ENCODE measurements around the gene CPXM2. TPM values are rescaled to one million over a fixed set of nuclear protein-coding genes. Genes with fewer than 3 reads are reported as not detected.

The CPXM2 gene
- total and polyA plus RNA-seq, 2 donors = 5.8 to 6.9 TPM

DNA sequence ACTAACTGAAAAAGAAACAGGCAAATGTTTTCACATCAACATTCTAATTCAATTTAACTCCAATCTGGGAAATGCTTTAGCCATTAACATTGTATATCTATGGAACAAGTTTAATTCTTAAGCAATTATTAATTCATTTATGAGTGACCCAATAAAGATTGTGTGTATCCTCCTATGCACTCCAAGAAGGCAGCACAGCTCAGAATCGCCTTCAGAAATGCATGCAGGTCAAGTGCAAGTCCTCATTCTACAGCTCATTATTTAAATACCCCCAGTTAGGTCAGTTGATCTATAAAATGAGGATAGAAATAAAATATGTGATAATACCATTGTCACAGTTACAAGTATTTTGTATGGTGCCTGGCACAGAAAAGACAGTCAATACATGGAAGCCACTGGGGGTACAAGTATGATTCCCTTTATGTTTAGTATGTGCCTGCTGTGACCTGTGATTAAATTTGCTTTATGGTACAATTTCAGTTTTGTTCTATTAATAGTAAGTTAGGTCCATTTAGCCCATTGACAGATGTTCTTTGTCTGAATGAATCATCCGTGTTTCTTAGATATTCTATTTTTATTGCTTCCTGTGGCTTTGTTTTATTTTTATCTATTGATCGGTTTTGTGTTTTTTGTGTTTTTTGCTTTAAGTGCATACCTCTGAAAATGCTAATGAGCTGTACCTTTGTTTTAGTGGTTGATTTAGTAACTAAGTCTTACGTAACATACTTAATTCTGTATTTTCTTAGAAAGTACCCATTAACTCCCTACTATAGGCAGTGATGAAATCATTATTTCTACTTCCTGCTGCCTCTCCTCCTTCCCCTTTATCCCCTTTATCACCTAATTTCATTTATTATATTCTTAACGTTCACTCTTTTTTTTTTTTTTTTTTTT is 42.8 kb downstream of the CPXM2 start:
- no peak overlapping the region for H3K4me3 ChIP-seq (ENCODE audit: low read length in 2 of 2)
- H3K4me1 ChIP-seq (ENCODE audit: control insufficient read depth in 2 of 2, insufficient read depth in 2 of 2, low read length in 2 of 2) = no peaks in the 10 kb centered on the region
- no peak overlapping the region for H3K27ac ChIP-seq (ENCODE audit: low read depth in 1 of 2, low read length in 1 of 2)
- no peaks in the 10 kb centered on the region for H3K36me3 ChIP-seq (ENCODE audit: control insufficient read depth in 2 of 2, insufficient read depth in 2 of 2, low read length in 1 of 2)
- H3K27me3 ChIP-seq (ENCODE audit: control insufficient read depth in 2 of 2, insufficient read depth in 1 of 2, low read length in 1 of 2) = no peaks in the 10 kb centered on the region
- H3K9me3 ChIP-seq (ENCODE audit: control insufficient read depth in 2 of 2, insufficient read depth in 1 of 2, low read length in 1 of 2) = no peaks in the 10 kb centered on the region
- no peak for DNase-seq (ENCODE audit: low read depth in 6 of 9, low spot score in 9 of 9)
- WGBS = 54% methylated on average over 5 of the region's 5 CpGs

DNA sequence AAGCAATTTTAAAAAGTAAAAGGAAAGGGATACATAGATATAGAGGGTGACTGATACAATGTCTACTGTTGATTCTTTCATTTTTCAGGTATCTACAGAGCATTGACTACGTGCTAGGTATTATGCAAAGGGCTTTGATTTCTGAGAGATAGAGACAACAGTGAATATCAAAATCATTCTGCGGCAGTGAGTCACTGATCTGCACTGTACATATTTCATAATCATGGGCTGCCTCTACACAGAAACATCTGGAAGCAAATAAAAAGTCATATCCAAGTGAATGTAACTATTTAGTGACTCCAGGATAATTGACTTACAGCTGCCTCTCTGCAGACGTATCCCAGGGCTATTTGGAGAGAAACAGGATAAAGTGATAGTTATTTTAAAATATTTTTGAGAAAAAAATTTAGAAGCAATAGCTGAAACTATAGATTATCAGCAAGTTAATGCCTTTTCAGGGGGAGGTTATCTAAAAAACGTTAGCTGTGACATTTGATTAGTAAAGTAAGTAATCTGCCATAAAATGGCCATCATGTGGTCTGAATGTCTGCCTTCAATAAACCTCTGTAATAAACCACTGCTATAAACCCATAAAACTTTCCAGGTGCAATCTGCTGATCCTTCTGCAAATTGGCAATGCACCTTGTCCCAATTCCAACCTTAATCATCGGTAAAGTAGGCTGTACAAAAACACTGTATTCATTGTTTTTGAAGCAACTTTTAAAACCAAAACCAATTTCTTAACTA is 43.7 kb downstream of the CPXM2 start:
- no peaks in the 10 kb centered on the region for H3K36me3 ChIP-seq (ENCODE audit: control insufficient read depth in 2 of 2, insufficient read depth in 2 of 2, low read length in 1 of 2)
- no peaks in the 10 kb centered on the region for H3K4me1 ChIP-seq (ENCODE audit: control insufficient read depth in 2 of 2, insufficient read depth in 2 of 2, low read length in 2 of 2)
- H3K27me3 ChIP-seq (ENCODE audit: control insufficient read depth in 2 of 2, insufficient read depth in 1 of 2, low read length in 1 of 2) = no peaks in the 10 kb centered on the region
- H3K9me3 ChIP-seq (ENCODE audit: control insufficient read depth in 2 of 2, insufficient read depth in 1 of 2, low read length in 1 of 2) = no peaks in the 10 kb centered on the region
- DNase-seq (ENCODE audit: low read depth in 6 of 9, low spot score in 9 of 9) = no peak
- H3K27ac ChIP-seq (ENCODE audit: low read depth in 1 of 2, low read length in 1 of 2) = no peak overlapping the region
- no peak overlapping the region for H3K4me3 ChIP-seq (ENCODE audit: low read length in 2 of 2)
- whole genome bisulfite sequencing = 80% methylated on average over 5 of the region's 5 CpGs

DNA sequence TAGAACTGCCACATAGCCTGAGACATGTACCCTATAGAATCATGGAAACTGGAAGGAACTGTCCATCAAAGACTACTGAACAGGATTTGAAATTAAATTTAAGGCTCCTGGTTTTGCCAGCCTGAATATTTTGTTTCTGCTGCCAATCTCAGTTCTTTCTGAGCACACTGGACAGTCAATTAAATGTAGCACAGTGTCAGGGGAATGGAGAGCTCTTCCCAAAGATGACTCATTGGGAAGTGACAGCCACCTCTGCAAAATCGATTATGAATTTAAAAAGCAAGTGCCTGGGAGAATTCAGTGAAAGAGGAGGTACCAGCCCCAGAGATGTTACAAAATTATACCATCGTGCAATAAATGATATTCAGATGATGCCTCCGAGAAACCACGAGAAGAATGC is 47.8 kb downstream of the CPXM2 start:
- Histone ChIP-seq H3K27ac (ENCODE audit: low read depth in 1 of 2, low read length in 1 of 2) (no peak overlapping the region), H3K4me1 (ENCODE audit: control insufficient read depth in 2 of 2, insufficient read depth in 2 of 2, low read length in 2 of 2) (no peaks in the 10 kb centered on the region), H3K36me3 (ENCODE audit: control insufficient read depth in 2 of 2, insufficient read depth in 2 of 2, low read length in 1 of 2) (no peaks in the 10 kb centered on the region), H3K4me3 (ENCODE audit: low read length in 2 of 2) (no peak overlapping the region), H3K27me3 (ENCODE audit: control insufficient read depth in 2 of 2, insufficient read depth in 1 of 2, low read length in 1 of 2) (no peaks in the 10 kb centered on the region), H3K9me3 (ENCODE audit: control insufficient read depth in 2 of 2, insufficient read depth in 1 of 2, low read length in 1 of 2) (no peaks in the 10 kb centered on the region)
- DNase-seq (ENCODE audit: low read depth in 6 of 9, low spot score in 9 of 9) = no peak
- WGBS = 95% methylated on average over 4 of the region's 4 CpGs

- DNase-seq (ENCODE audit: low read depth in 6 of 9, low spot score in 9 of 9) = no peak
- Histone ChIP-seq H3K27me3 (ENCODE audit: control insufficient read depth in 2 of 2, insufficient read depth in 1 of 2, low read length in 1 of 2) (no peaks in the 10 kb centered on the region), H3K36me3 (ENCODE audit: control insufficient read depth in 2 of 2, insufficient read depth in 2 of 2, low read length in 1 of 2) (no peaks in the 10 kb centered on the region), H3K27ac (ENCODE audit: low read depth in 1 of 2, low read length in 1 of 2) (no peak overlapping the region), H3K9me3 (ENCODE audit: control insufficient read depth in 2 of 2, insufficient read depth in 1 of 2, low read length in 1 of 2) (no peaks in the 10 kb centered on the region), H3K4me3 (ENCODE audit: low read length in 2 of 2) (no peak overlapping the region), H3K4me1 (ENCODE audit: control insufficient read depth in 2 of 2, insufficient read depth in 2 of 2, low read length in 2 of 2) (no peaks in the 10 kb centered on the region)
- WGBS = 91% methylated on average over 9 of the region's 9 CpGs
Measured at GRCh38 chr10:123842692-123843385, 48.8 kb downstream of the CPXM2 start.

- H3K27ac ChIP-seq (ENCODE audit: low read depth in 1 of 2, low read length in 1 of 2) = no peak overlapping the region
- H3K36me3 ChIP-seq (ENCODE audit: control insufficient read depth in 2 of 2, insufficient read depth in 2 of 2, low read length in 1 of 2) = no peaks in the 10 kb centered on the region
- no peaks in the 10 kb centered on the region for H3K4me1 ChIP-seq (ENCODE audit: control insufficient read depth in 2 of 2, insufficient read depth in 2 of 2, low read length in 2 of 2)
- H3K9me3 ChIP-seq (ENCODE audit: control insufficient read depth in 2 of 2, insufficient read depth in 1 of 2, low read length in 1 of 2) = no peaks in the 10 kb centered on the region
- no peak for DNase-seq (ENCODE audit: low read depth in 6 of 9, low spot score in 9 of 9)
- H3K4me3 ChIP-seq (ENCODE audit: low read length in 2 of 2) = no peak overlapping the region
- 67% methylated on average over 2 of the region's 2 CpGs for WGBS
- no peaks in the 10 kb centered on the region for H3K27me3 ChIP-seq (ENCODE audit: control insufficient read depth in 2 of 2, insufficient read depth in 1 of 2, low read length in 1 of 2)
Measured at GRCh38 chr10:123841560-123841959, 50.0 kb downstream of the CPXM2 start.

DNA sequence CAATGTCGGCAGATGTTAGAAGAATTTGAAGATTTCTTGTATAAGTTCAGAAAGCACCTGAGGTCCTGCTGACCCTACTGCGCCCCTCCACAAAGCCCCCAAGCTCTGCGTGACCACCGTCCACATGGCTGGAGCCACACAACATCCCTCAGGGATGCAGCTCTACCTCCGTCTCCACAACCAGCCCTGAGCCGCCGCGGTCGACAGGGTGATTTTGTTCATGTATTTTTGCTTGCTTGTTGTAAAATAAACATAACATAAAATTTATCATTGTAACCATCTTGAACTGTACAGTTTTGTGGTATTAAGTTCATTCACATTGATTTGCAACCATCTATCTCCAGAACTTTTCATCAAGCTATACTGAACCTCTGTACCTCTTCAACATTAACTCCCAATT is 50.5 kb downstream of the CPXM2 start:
- H3K27ac ChIP-seq (ENCODE audit: low read depth in 1 of 2, low read length in 1 of 2) = no peak overlapping the region
- 84% methylated on average over 9 of the region's 9 CpGs for WGBS
- no peak for DNase-seq (ENCODE audit: low read depth in 6 of 9, low spot score in 9 of 9)

GRCh38 chr10:123840714-123841113 is 50.9 kb downstream of the CPXM2 start:
- no peaks in the 10 kb centered on the region for H3K4me1 ChIP-seq (ENCODE audit: control insufficient read depth in 2 of 2, insufficient read depth in 2 of 2, low read length in 2 of 2)
- H3K9me3 ChIP-seq (ENCODE audit: control insufficient read depth in 2 of 2, insufficient read depth in 1 of 2, low read length in 1 of 2) = no peaks in the 10 kb centered on the region
- H3K4me3 ChIP-seq (ENCODE audit: low read length in 2 of 2) = no peak overlapping the region
- no peaks in the 10 kb centered on the region for H3K36me3 ChIP-seq (ENCODE audit: control insufficient read depth in 2 of 2, insufficient read depth in 2 of 2, low read length in 1 of 2)
- 91% methylated on average over 4 of the region's 4 CpGs for WGBS
- peaks cover 0 to 3% of the 10 kb centered on the region in 2 donors for H3K27me3 ChIP-seq (ENCODE audit: control insufficient read depth in 2 of 2, insufficient read depth in 1 of 2, low read length in 1 of 2)
- H3K27ac ChIP-seq (ENCODE audit: low read depth in 1 of 2, low read length in 1 of 2) = no peak overlapping the region
- DNase-seq (ENCODE audit: low read depth in 6 of 9, low spot score in 9 of 9) = no peak

More for the DNA sequence above, 50.5 kb downstream of the CPXM2 start:
- Histone ChIP-seq H3K9me3 (ENCODE audit: control insufficient read depth in 2 of 2, insufficient read depth in 1 of 2, low read length in 1 of 2) (no peaks in the 10 kb centered on the region), H3K27me3 (ENCODE audit: control insufficient read depth in 2 of 2, insufficient read depth in 1 of 2, low read length in 1 of 2) (peaks cover 0 to 2% of the 10 kb centered on the region in 2 donors), H3K36me3 (ENCODE audit: control insufficient read depth in 2 of 2, insufficient read depth in 2 of 2, low read length in 1 of 2) (no peaks in the 10 kb centered on the region), H3K4me3 (ENCODE audit: low read length in 2 of 2) (no peak overlapping the region), H3K4me1 (ENCODE audit: control insufficient read depth in 2 of 2, insufficient read depth in 2 of 2, low read length in 2 of 2) (no peaks in the 10 kb centered on the region)

GRCh38 chr10:123838596-123839310 is 52.9 kb downstream of the CPXM2 start:
- 81% methylated on average over 13 of the region's 13 CpGs for WGBS
- Histone ChIP-seq H3K4me1 (ENCODE audit: control insufficient read depth in 2 of 2, insufficient read depth in 2 of 2, low read length in 2 of 2) (no peaks in the 10 kb centered on the region), H3K9me3 (ENCODE audit: control insufficient read depth in 2 of 2, insufficient read depth in 1 of 2, low read length in 1 of 2) (no peaks in the 10 kb centered on the region), H3K27ac (ENCODE audit: low read depth in 1 of 2, low read length in 1 of 2) (no peak overlapping the region), H3K4me3 (ENCODE audit: low read length in 2 of 2) (no peak overlapping the region), H3K36me3 (ENCODE audit: control insufficient read depth in 2 of 2, insufficient read depth in 2 of 2, low read length in 1 of 2) (no peaks in the 10 kb centered on the region), H3K27me3 (ENCODE audit: control insufficient read depth in 2 of 2, insufficient read depth in 1 of 2, low read length in 1 of 2) (peaks cover 0 to 4% of the 10 kb centered on the region in 2 donors)
- no peak for DNase-seq (ENCODE audit: low read depth in 6 of 9, low spot score in 9 of 9)
